ENCODE results near the gene KCNJ6.

Gene KCNJ6

DNA sequence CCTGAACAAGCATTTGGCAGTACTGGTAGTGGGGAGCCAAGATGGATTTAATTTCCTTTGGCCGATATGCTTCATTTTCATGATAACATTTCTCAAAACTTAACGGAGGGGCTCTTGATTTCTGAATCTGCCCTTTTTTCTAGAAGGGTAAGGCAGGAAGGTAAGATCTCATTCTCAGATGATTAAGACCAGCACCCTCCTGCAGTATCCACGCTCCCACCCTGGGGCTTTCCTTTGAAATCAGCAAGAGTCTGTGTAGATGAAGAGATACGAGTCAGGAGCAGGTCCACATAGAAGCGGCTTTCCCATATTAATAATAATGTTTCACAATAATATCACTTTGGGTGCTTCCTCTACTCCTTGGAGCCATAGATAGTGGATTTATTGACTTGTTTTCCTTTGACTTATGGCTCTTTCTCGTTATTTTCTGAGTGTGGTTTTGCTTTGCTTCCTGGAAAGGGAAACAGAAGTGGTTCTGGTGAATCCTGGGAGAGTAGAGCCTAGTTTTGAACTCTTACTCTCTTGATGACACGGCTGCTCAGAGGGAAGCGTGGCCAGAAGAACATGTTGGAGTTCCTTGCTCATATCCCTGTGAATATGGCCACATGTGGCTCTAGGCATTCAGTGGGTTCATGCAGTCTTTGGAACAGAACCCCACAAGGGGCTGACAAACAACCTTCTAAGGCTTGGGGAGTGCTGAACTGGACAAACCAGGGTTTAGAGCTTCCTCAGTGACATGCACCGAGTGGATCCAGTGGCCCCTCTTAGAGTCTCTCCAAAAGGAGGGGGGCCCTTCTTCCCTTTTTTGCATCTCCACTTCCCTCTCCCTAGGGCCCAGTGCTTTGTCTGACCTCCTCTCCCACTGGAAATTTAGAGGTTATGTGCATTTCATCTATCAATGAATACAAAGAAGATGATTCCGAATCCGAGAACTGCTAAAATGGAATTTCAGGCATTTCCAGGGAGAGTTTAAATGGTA, 354.0 kb downstream of the KCNJ6 start:
- H3K4me1 ChIP-seq (ENCODE audit: control insufficient read depth in 2 of 2, insufficient read depth in 2 of 2, low read length in 2 of 2), result peaks cover 9 to 16% of the 10 kb centered on the region in 2 donors
- no peaks in the 10 kb centered on the region for H3K9me3 ChIP-seq (ENCODE audit: control insufficient read depth in 2 of 2, low read length in 2 of 2)
- H3K27ac ChIP-seq (ENCODE audit: low read depth in 2 of 2, low read length in 2 of 2), result no peak overlapping the region
- H3K4me3 ChIP-seq (ENCODE audit: low read length in 2 of 2), result no peak overlapping the region
- no peaks in the 10 kb centered on the region for H3K36me3 ChIP-seq (ENCODE audit: control insufficient read depth in 2 of 2, insufficient read depth in 2 of 2, low read length in 2 of 2)
- no peaks in the 10 kb centered on the region for H3K27me3 ChIP-seq (ENCODE audit: control insufficient read depth in 2 of 2, insufficient read depth in 2 of 2, low read length in 2 of 2)
- H3K9ac ChIP-seq (ENCODE audit: low read depth in 1 of 2, low read length in 2 of 2), result no peak overlapping the region

DNA sequence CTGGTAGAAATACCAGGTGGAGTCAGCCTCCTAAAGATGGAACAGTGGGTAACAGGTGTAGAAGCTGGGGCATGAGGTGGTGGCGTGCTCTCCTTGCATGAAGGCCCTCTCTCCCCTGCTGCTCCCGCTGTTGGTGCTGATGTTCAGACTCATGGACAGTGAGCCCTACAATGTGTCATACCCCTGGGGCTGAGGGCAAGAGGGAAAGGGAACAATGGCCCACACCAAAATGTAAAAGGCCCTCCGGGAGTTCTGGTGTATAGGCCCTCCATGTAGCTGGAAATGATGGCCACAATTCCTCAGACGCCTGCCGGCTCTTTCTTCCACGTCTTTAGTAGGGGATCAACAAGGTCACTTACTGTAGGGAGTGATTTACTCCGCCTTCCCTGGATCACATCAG, 354.8 kb downstream of the KCNJ6 start:
- Histone ChIP-seq H3K4me3 (ENCODE audit: low read length in 2 of 2) (no peak overlapping the region), H3K27ac (ENCODE audit: low read depth in 2 of 2, low read length in 2 of 2) (no peak overlapping the region), H3K36me3 (ENCODE audit: control insufficient read depth in 2 of 2, insufficient read depth in 2 of 2, low read length in 2 of 2) (no peaks in the 10 kb centered on the region), H3K4me1 (ENCODE audit: control insufficient read depth in 2 of 2, insufficient read depth in 2 of 2, low read length in 2 of 2) (peaks cover 9 to 16% of the 10 kb centered on the region in 2 donors), H3K9ac (ENCODE audit: low read depth in 1 of 2, low read length in 2 of 2) (no peak overlapping the region), H3K27me3 (ENCODE audit: control insufficient read depth in 2 of 2, insufficient read depth in 2 of 2, low read length in 2 of 2) (no peaks in the 10 kb centered on the region), H3K9me3 (ENCODE audit: control insufficient read depth in 2 of 2, low read length in 2 of 2) (no peaks in the 10 kb centered on the region)

DNA sequence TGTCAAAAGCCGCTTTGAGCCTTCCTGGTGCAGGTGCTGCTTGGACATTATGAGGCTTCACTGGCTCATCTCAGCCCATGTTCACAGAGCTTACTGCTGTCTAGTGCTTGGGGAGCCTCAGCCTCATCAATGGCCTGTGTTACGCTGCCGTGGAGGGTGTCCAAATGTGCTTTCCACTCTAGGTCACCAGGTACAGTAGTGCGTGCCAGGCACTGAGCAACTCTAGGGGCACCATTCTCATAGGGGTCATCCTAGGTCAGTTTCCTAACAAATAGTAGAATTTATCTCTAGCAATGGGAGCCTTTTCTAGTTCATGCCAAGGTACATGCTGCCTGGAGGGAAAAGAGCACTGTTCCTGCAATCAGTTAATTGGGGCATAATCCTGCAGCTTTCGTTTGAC, 355.9 kb downstream of the KCNJ6 start:
- Histone ChIP-seq H3K4me1 (ENCODE audit: control insufficient read depth in 2 of 2, insufficient read depth in 2 of 2, low read length in 2 of 2) (peaks cover 9 to 16% of the 10 kb centered on the region in 2 donors), H3K9me3 (ENCODE audit: control insufficient read depth in 2 of 2, low read length in 2 of 2) (no peaks in the 10 kb centered on the region), H3K4me3 (ENCODE audit: low read length in 2 of 2) (no peak overlapping the region), H3K36me3 (ENCODE audit: control insufficient read depth in 2 of 2, insufficient read depth in 2 of 2, low read length in 2 of 2) (no peaks in the 10 kb centered on the region), H3K27ac (ENCODE audit: low read depth in 2 of 2, low read length in 2 of 2) (no peak overlapping the region), H3K9ac (ENCODE audit: low read depth in 1 of 2, low read length in 2 of 2) (no peak overlapping the region), H3K27me3 (ENCODE audit: control insufficient read depth in 2 of 2, insufficient read depth in 2 of 2, low read length in 2 of 2) (no peaks in the 10 kb centered on the region)

DNA sequence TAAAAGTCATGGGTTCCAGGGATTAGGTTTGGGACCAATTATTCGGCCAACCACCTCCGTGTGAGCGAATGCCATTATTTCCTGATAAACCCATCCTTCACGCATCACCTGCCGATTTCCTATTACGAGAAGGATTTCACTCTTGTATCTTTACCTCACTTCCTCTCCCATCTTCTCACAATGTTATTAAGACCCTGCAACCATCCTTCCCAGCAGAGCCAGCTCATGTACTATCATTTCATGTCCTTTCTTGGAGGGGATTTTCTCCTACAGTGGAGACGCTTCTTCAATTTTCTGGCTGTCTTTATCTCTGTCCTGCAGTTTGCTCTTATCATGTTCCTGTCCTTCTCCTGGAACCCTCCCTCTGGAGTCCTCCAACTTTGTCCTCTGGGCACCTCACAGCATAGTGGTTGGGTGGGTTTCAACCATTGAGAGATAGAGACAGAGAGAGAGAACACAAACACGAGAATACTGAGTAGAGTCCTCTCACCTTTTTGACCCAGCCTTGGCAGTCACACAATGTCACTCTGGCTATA, 357.5 kb downstream of the KCNJ6 start:
- Histone ChIP-seq H3K4me3 (ENCODE audit: low read length in 2 of 2) (no peak overlapping the region), H3K9me3 (ENCODE audit: control insufficient read depth in 2 of 2, low read length in 2 of 2) (no peaks in the 10 kb centered on the region), H3K9ac (ENCODE audit: low read depth in 1 of 2, low read length in 2 of 2) (no peak overlapping the region), H3K36me3 (ENCODE audit: control insufficient read depth in 2 of 2, insufficient read depth in 2 of 2, low read length in 2 of 2) (no peaks in the 10 kb centered on the region), H3K27me3 (ENCODE audit: control insufficient read depth in 2 of 2, insufficient read depth in 2 of 2, low read length in 2 of 2) (no peaks in the 10 kb centered on the region), H3K4me1 (ENCODE audit: control insufficient read depth in 2 of 2, insufficient read depth in 2 of 2, low read length in 2 of 2) (peaks cover 3 to 5% of the 10 kb centered on the region in 2 donors), H3K27ac (ENCODE audit: low read depth in 2 of 2, low read length in 2 of 2) (no peak overlapping the region)
